Natural killer cell treated with Interleukin-12 subunit alpha and Interleukin-12 subunit beta and Interleukin-15 and Interleukin-18, amount 100 ng/mL, for 72 hours (primary cell): Measurements from ENCODE around the gene SMG6. TPM values are rescaled to one million over a fixed set of nuclear protein-coding genes. Genes with fewer than 3 reads are reported as not detected.
"Not testable (repeated sequence)": the region's sequence is repeated elsewhere in the genome, so short reads cannot be mapped to it uniquely, and the experiment has no call there.

Experiments
- ATAC-seq, 2 donors: fragments of 150-1000 bp; cut with Tn5 transposase in 1 of 2; sonication (Bioruptor Pico), chemical (Tn5 transposase) in 1 of 2; 2 replicates each; pipeline ENCODE4 v1.10.0; 2021
- DNase-seq: peaks from one replicate; pipeline ENCODE4 v3.0.0; 2022; ENCODE audit warnings: low spot score
- H3K27ac Mint-ChIP-seq, 2 donors: 1 replicate in 1 of 2; 2 replicates in 1 of 2; pipeline ENCODE4 v1.8.0; 2022; ENCODE audit warnings: mixed read lengths in 2 of 2, mild to moderate bottlenecking in 1 of 2, moderate library complexity in 1 of 2
- H3K27me3 Mint-ChIP-seq, 2 donors: 1 replicate in 1 of 2; 2 replicates in 1 of 2; pipeline ENCODE4 v1.8.0; 2022; ENCODE audit warnings: mixed read lengths in 2 of 2
- H3K36me3 Mint-ChIP-seq: one replicate; pipeline ENCODE4 v1.8.0; 2022; ENCODE audit warnings: mixed read lengths
- H3K4me1 Mint-ChIP-seq, 2 donors: 1 replicate in 1 of 2; 2 replicates in 1 of 2; pipeline ENCODE4 v1.8.0; 2022; ENCODE audit warnings: low read depth in 2 of 2, mixed read lengths in 2 of 2, mild to moderate bottlenecking in 1 of 2
- H3K4me3 Mint-ChIP-seq: one replicate; pipeline ENCODE4 v1.8.0; 2022; ENCODE audit warnings: mixed read lengths
- H3K9me3 Mint-ChIP-seq: 2 replicates; pipeline ENCODE4 v1.8.0; 2022; ENCODE audit warnings: mixed read lengths
- total RNA-seq, 2 donors: library from RNA; stranded (reverse); gene quantifications; one replicate each; pipeline ENCODE4 v1.2.3, GENCODE V29; 2022

SMG6 gene
- total RNA-seq, 2 donors from 2014 or later, result 33.6 to 74.7 TPM

GRCh38 chr17:2289878-2290478, 13.6 kb downstream of the SMG6 start:
- ATAC-seq (no peak), DNase-seq (no peak)
- Mint-ChIP-seq H3K27ac (no peak overlapping the region), H3K36me3 (peaks cover 46% of the 10 kb centered on the region), H3K9me3 (no peaks in the 10 kb centered on the region), H3K4me3 (no peak overlapping the region), H3K4me1 (peaks cover 2 to 11% of the 10 kb centered on the region in 2 donors), H3K27me3 (no peaks in the 10 kb centered on the region)

- H3K27ac Mint-ChIP-seq, result no peak overlapping the region
- no peaks in the 10 kb centered on the region for H3K27me3 Mint-ChIP-seq
- no peak for DNase-seq
- H3K36me3 Mint-ChIP-seq, result peaks cover 39% of the 10 kb centered on the region
- ATAC-seq, result no peak
- H3K4me3 Mint-ChIP-seq, result no peak overlapping the region
- no peaks in the 10 kb centered on the region for H3K9me3 Mint-ChIP-seq
- peaks cover 17 to 23% of the 10 kb centered on the region in 2 donors for H3K4me1 Mint-ChIP-seq
These were observed 20.3 kb downstream of the SMG6 start for GRCh38 chr17:2283302-2283701.

GRCh38 chr17:2282297-2282873, 21.2 kb downstream of the SMG6 start:
- Mint-ChIP-seq H3K9me3 (no peaks in the 10 kb centered on the region), H3K27ac (peak overlapping the region; percentile 70 to 72), H3K4me1 (peaks cover 17 to 23% of the 10 kb centered on the region in 2 donors), H3K36me3 (peaks cover 33% of the 10 kb centered on the region), H3K4me3 (no peak overlapping the region), H3K27me3 (no peaks in the 10 kb centered on the region)
- ATAC-seq (peak; percentile 51 to 73), DNase-seq (no peak)

GRCh38 chr17:2279707-2280106, 23.9 kb downstream of the SMG6 start:
- no peak overlapping the region for H3K4me3 Mint-ChIP-seq
- peaks cover 35 to 42% of the 10 kb centered on the region in 2 donors for H3K4me1 Mint-ChIP-seq
- peaks cover 27% of the 10 kb centered on the region for H3K36me3 Mint-ChIP-seq
- no peak for ATAC-seq
- DNase-seq, result no peak
- peak overlapping the region in 1 of 2 donors; percentile 27 for H3K27ac Mint-ChIP-seq
- H3K27me3 Mint-ChIP-seq, result no peaks in the 10 kb centered on the region
- H3K9me3 Mint-ChIP-seq, result no peaks in the 10 kb centered on the region

GRCh38 chr17:2277429-2278170, 26.0 kb downstream of the SMG6 start:
- Mint-ChIP-seq H3K4me3 (no peak overlapping the region), H3K4me1 (peaks cover 41 to 47% of the 10 kb centered on the region in 2 donors), H3K27ac (no peak overlapping the region), H3K27me3 (no peaks in the 10 kb centered on the region), H3K9me3 (no peaks in the 10 kb centered on the region), H3K36me3 (peaks cover 31% of the 10 kb centered on the region)
- DNase-seq (no peak), ATAC-seq (no peak)

- no peak for ATAC-seq
- H3K4me1 Mint-ChIP-seq, result peaks cover 38 to 42% of the 10 kb centered on the region in 2 donors
These were observed 27.9 kb downstream of the SMG6 start for GRCh38 chr17:2275722-2276121.

GRCh38 chr17:2274414-2274813, 29.2 kb downstream of the SMG6 start:
- no peak for ATAC-seq
- Mint-ChIP-seq H3K9me3 (no peaks in the 10 kb centered on the region), H3K27ac (no peak overlapping the region), H3K4me1 (peaks cover 47 to 48% of the 10 kb centered on the region in 2 donors), H3K36me3 (peaks cover 21% of the 10 kb centered on the region), H3K4me3 (no peak overlapping the region), H3K27me3 (no peaks in the 10 kb centered on the region)
- no peak for DNase-seq

More at GRCh38 chr17:2275722-2276121, 27.9 kb downstream of the SMG6 start:
- Mint-ChIP-seq H3K27me3 (no peaks in the 10 kb centered on the region), H3K9me3 (no peaks in the 10 kb centered on the region), H3K4me3 (peak overlapping the region; percentile 46), H3K27ac (peak overlapping the region; percentile 38 to 61), H3K36me3 (peaks cover 20% of the 10 kb centered on the region)
- DNase-seq, result no peak

- no peak for DNase-seq
These were observed 31.4 kb downstream of the SMG6 start for GRCh38 chr17:2271985-2272702.

GRCh38 chr17:2267354-2267753, 36.2 kb downstream of the SMG6 start:
- H3K36me3 Mint-ChIP-seq, result peaks cover 20% of the 10 kb centered on the region

More at GRCh38 chr17:2271985-2272702, 31.4 kb downstream of the SMG6 start:
- peaks cover 47 to 56% of the 10 kb centered on the region in 2 donors for H3K4me1 Mint-ChIP-seq
- H3K4me3 Mint-ChIP-seq, result peak overlapping the region; percentile 86
- H3K27me3 Mint-ChIP-seq, result no peaks in the 10 kb centered on the region
- H3K9me3 Mint-ChIP-seq, result no peaks in the 10 kb centered on the region
- peak overlapping the region; percentile 54 to 82 for H3K27ac Mint-ChIP-seq
- ATAC-seq, result peak; percentile 52 to 81
- peaks cover 16% of the 10 kb centered on the region for H3K36me3 Mint-ChIP-seq

GRCh38 chr17:2266865-2267228, 36.7 kb downstream of the SMG6 start:
- peak overlapping the region; percentile 90 for H3K4me3 Mint-ChIP-seq
- peak overlapping the region; percentile 95 to 97 for H3K27ac Mint-ChIP-seq
- ATAC-seq (no peak), DNase-seq (no peak)
- no peaks in the 10 kb centered on the region for H3K27me3 Mint-ChIP-seq
- peaks cover 66 to 74% of the 10 kb centered on the region in 2 donors for H3K4me1 Mint-ChIP-seq
- H3K9me3 Mint-ChIP-seq, result peaks cover 3% of the 10 kb centered on the region
- H3K36me3 Mint-ChIP-seq, result peaks cover 18% of the 10 kb centered on the region

More at GRCh38 chr17:2267354-2267753, 36.2 kb downstream of the SMG6 start:
- H3K4me3 Mint-ChIP-seq, result peak overlapping the region; percentile 90
- no peaks in the 10 kb centered on the region for H3K27me3 Mint-ChIP-seq
- H3K9me3 Mint-ChIP-seq, result peaks cover 3% of the 10 kb centered on the region
- peak overlapping the region; percentile 95 to 97 for H3K27ac Mint-ChIP-seq
- peaks cover 66 to 75% of the 10 kb centered on the region in 2 donors for H3K4me1 Mint-ChIP-seq
- no peak for DNase-seq
- no peak for ATAC-seq

- peaks cover 69 to 77% of the 10 kb centered on the region in 2 donors for H3K4me1 Mint-ChIP-seq
- peaks cover 3% of the 10 kb centered on the region for H3K9me3 Mint-ChIP-seq
- no peaks in the 10 kb centered on the region for H3K27me3 Mint-ChIP-seq
- H3K4me3 Mint-ChIP-seq, result peak overlapping the region; percentile 90
- ATAC-seq, result peak; percentile 92
- DNase-seq, result peak; percentile 94
- peaks cover 22% of the 10 kb centered on the region for H3K36me3 Mint-ChIP-seq
- peak overlapping the region; percentile 95 to 97 for H3K27ac Mint-ChIP-seq
These were observed 37.3 kb downstream of the SMG6 start for GRCh38 chr17:2266045-2266864.

GRCh38 chr17:2265166-2265565, 38.4 kb downstream of the SMG6 start:
- H3K27ac Mint-ChIP-seq, result peak overlapping the region; percentile 95 to 97
- ATAC-seq, H3K9me3 Mint-ChIP-seq, DNase-seq, H3K27me3 Mint-ChIP-seq: not testable (repeated sequence)
- H3K4me1 Mint-ChIP-seq, result peaks cover 69 to 75% of the 10 kb centered on the region in 2 donors
- H3K4me3 Mint-ChIP-seq, result peak overlapping the region; percentile 90
- H3K36me3 Mint-ChIP-seq, result peaks cover 22% of the 10 kb centered on the region
